IMR-90 (cell line): Measurements from ENCODE around the gene CREB5. TPM values are rescaled to one million over a fixed set of nuclear protein-coding genes. Genes with fewer than 3 reads are reported as not detected.

Experiments
- ATAC-seq: fragments of 200-7000 bp; cut with Tn5 transposase; 2 replicates; pipeline ENCODE4 v1.9.1; 2020; ENCODE audit warnings: low read depth, mild to moderate bottlenecking, moderate library complexity
- BruUV-seq: library from RNA; stranded (reverse); fragments of 400-500 nt; replicated peaks from 2 replicates; lab custom pipeline; 2021; lab: Mats Ljungman, UMichigan
- CTCF ChIA-PET: fragments of 300-600 bp; formaldehyde crosslinking; extraction: SDS; loops from one replicate; lab custom pipeline; 2021; ENCODE audit warnings: antibody characterized with exemption; lab: Yijun Ruan, JAX
- POLR2A ChIA-PET: fragments of 300-600 bp; sonication (Branson Sonifier 250); formaldehyde crosslinking; loops from one replicate; lab custom pipeline; 2022; ENCODE audit warnings: antibody characterized with exemption; ENCODE audit not compliant: unreplicated experiment; lab: Charles Lee
- DNase-seq: peaks from one replicate; pipeline ENCODE4 v3.0.0; 2013
- H2AFZ ChIP-seq: replicated peaks from 2 replicates; pipeline ENCODE3; 2013; ENCODE audit warnings: low read length, mild to moderate bottlenecking; ENCODE audit not compliant: poor library complexity
- H2AK5ac ChIP-seq: 2 replicates; pipeline ENCODE4 v1.6.1; 2013; ENCODE audit warnings: low read depth, low read length, inconsistent platforms
- H2AK9ac ChIP-seq: replicated peaks from 2 replicates; pipeline ENCODE3; 2013; ENCODE audit warnings: mild to moderate bottlenecking, low read depth, low read length, moderate library complexity; ENCODE audit not compliant: poor library complexity
- H2BK120ac ChIP-seq: 2 replicates; pipeline ENCODE4 v1.6.1; 2013; ENCODE audit warnings: low read depth, low read length, inconsistent platforms
- H2BK15ac ChIP-seq: 3 replicates; pipeline ENCODE4 v1.6.1; 2013; ENCODE audit warnings: low read depth, low read length, inconsistent platforms
- H2BK20ac ChIP-seq: 2 replicates; pipeline ENCODE4 v1.6.1; 2013; ENCODE audit warnings: low read depth, mild to moderate bottlenecking, inconsistent platforms, low read length, moderate library complexity
- H2BK5ac ChIP-seq: 2 replicates; pipeline ENCODE4 v1.6.1; 2013; ENCODE audit warnings: mild to moderate bottlenecking, low read depth, low read length, inconsistent platforms; ENCODE audit not compliant: poor library complexity, severe bottlenecking
- H3K14ac ChIP-seq: replicated peaks from 2 replicates; pipeline ENCODE4 v1.6.1; 2013; ENCODE audit warnings: low read depth, low read length, inconsistent platforms
- H3K18ac ChIP-seq: 2 replicates; pipeline ENCODE4 v1.6.1; 2013; ENCODE audit warnings: low read depth, low read length, control low read depth
- H3K23ac ChIP-seq: 2 replicates; pipeline ENCODE4 v1.6.1; 2013; ENCODE audit warnings: low read depth, low read length, inconsistent platforms
- H3K27ac ChIP-seq: 2 replicates; pipeline ENCODE4 v1.5.1; 2013; ENCODE audit warnings: mild to moderate bottlenecking, control low read depth, low read length; ENCODE audit not compliant: insufficient read depth
- H3K27me3 ChIP-seq: 2 replicates; pipeline ENCODE4 v1.6.1; 2013; ENCODE audit warnings: low read length; ENCODE audit not compliant: control insufficient read depth, insufficient read depth
- H3K36me3 ChIP-seq: 2 replicates; pipeline ENCODE4 v1.6.1; 2013; ENCODE audit warnings: low read length, mixed read lengths; ENCODE audit not compliant: control insufficient read depth, insufficient read depth
- H3K4ac ChIP-seq: 2 replicates; pipeline ENCODE4 v1.6.1; 2013; ENCODE audit warnings: low read depth, low read length, inconsistent platforms
- H3K4me1 ChIP-seq: 2 replicates; pipeline ENCODE4 v1.6.1; 2013; ENCODE audit warnings: low read length, mixed read lengths; ENCODE audit not compliant: control insufficient read depth, insufficient read depth
- H3K4me2 ChIP-seq: 2 replicates; pipeline ENCODE4 v1.6.1; 2013; ENCODE audit warnings: low read depth, mild to moderate bottlenecking, control low read depth, low read length, moderate library complexity
- H3K4me3 ChIP-seq: 2 replicates; pipeline ENCODE4 v1.5.1; 2013; ENCODE audit warnings: low read depth, mild to moderate bottlenecking, control low read depth, low read length, moderate library complexity; ENCODE audit not compliant: insufficient read depth
- H3K56ac ChIP-seq: 2 replicates; pipeline ENCODE4 v1.6.1; 2013; ENCODE audit warnings: low read length, inconsistent platforms; ENCODE audit not compliant: insufficient read depth; ENCODE audit errors: extremely low read depth
- H3K79me1 ChIP-seq, 2 experiments: 2 replicates each; pipeline ENCODE4 v1.6.1; 2013; ENCODE audit warnings: low read length in 2 of 2, inconsistent platforms in 1 of 2, low read depth in 1 of 2
- H3K9ac ChIP-seq: 2 replicates; pipeline ENCODE4 v1.6.1; 2013; ENCODE audit warnings: low read depth, low read length, control low read depth
- H3K9me1 ChIP-seq: 2 replicates; pipeline ENCODE4 v1.6.1; 2013; ENCODE audit warnings: low read length, inconsistent platforms; ENCODE audit not compliant: insufficient read depth
- H3K9me3 ChIP-seq: 2 replicates; pipeline ENCODE4 v1.6.1; 2013; ENCODE audit warnings: low read length; ENCODE audit not compliant: control insufficient read depth, insufficient read depth
- H4K20me1 ChIP-seq: 2 replicates; pipeline ENCODE4 v1.6.1; 2013; ENCODE audit warnings: low read length, inconsistent platforms; ENCODE audit not compliant: insufficient read depth
- H4K5ac ChIP-seq: 2 replicates; pipeline ENCODE4 v1.6.1; 2013; ENCODE audit warnings: mild to moderate bottlenecking, low read depth, low read length, control low read depth
- H4K8ac ChIP-seq, 2 experiments: 2 replicates each; pipeline ENCODE4 v1.6.1; 2013; ENCODE audit warnings: low read depth in 2 of 2, low read length in 2 of 2, control low read depth in 1 of 2, inconsistent platforms in 1 of 2
- H4K91ac ChIP-seq: 2 replicates; pipeline ENCODE4 v1.6.1; 2013; ENCODE audit warnings: low read depth, low read length, inconsistent platforms; ENCODE audit not compliant: insufficient read depth
- BHLHE40 ChIP-seq: fragments of 150-350 bp; IDR thresholded peaks from 2 replicates; pipeline ENCODE4 v1.6.1; 2016; ENCODE audit warnings: mild to moderate bottlenecking, low read depth, low read length
- CEBPB ChIP-seq: IDR thresholded peaks from 2 replicates; pipeline ENCODE4 v1.6.1; 2012; ENCODE audit warnings: low read depth, low read length, improper control_type of control experiment
- MAFK ChIP-seq: IDR thresholded peaks from 2 replicates; pipeline ENCODE4 v1.6.1; 2012; ENCODE audit warnings: low read depth, low read length, improper control_type of control experiment
- MXI1 ChIP-seq: IDR thresholded peaks from 2 replicates; pipeline ENCODE4 v1.6.1; 2012; ENCODE audit warnings: low read depth, mild to moderate bottlenecking, low read length, moderate library complexity, borderline replicate concordance
- RAD21 ChIP-seq: IDR thresholded peaks from 2 replicates; pipeline ENCODE4 v1.6.1; 2012; ENCODE audit warnings: low read length, improper control_type of control experiment
- WGBS, 2 experiments: methylation state at CpG; one replicate each; pipeline versions ENCODE4 v1.1.5 to v1.1.7; 2013; ENCODE audit warnings: missing lambda C conversion rate in 2 of 2; ENCODE audit not compliant: insufficient read length in 1 of 2; ENCODE audit errors: extremely low coverage in 2 of 2; 5-methylcytosine and 5-hydroxymethylcytosine counted together
- dilution Hi-C: fragments of 300-500 bp; cut with HindIII; formaldehyde crosslinking; loops from one replicate; pipeline ENCODE4 v1.14.3; 2018; ENCODE audit warnings: low sequenced_read_pairs; ENCODE audit not compliant: unreplicated experiment
- in situ Hi-C: fragments of 300-500 bp; cut with MboI; formaldehyde crosslinking; loops from 3 replicates; pipeline ENCODE4 v1.14.3; 2019; ENCODE audit warnings: low sequenced_read_pairs, inconsistent platforms, mixed read lengths
- intact Hi-C: fragments of 100-400 bp; cut with micrococcal nuclease; formaldehyde crosslinking; loops from 2 replicates; pipeline ENCODE4 v1.10.0; 2022
- polyA plus RNA-seq, 3 experiments: library from polyadenylated mRNA; depleted of rRNA; stranded (reverse); fragments of >200 nt; gene quantifications; 2 replicates each; pipeline ENCODE4 v1.2.3, GENCODE V29; 2012; ENCODE audit warnings: low replicate concordance in 1 of 3
- total RNA-seq: library from RNA; depleted of rRNA; stranded (reverse); fragments of >200 nt; gene quantifications from 2 replicates; pipeline ENCODE4 v1.2.3, GENCODE V29; 2012

The CREB5 gene
- total and polyA plus RNA-seq, 2 of the 4 experiments (the other 2 are of a cell fraction): 7.3 to 13.1 TPM

GRCh38 chr7:28661826-28662595 lies 249.7 kb downstream of the CREB5 start:
- H3K36me3 ChIP-seq: no peaks in the 10 kb centered on the region
- no peak overlapping the region for H3K23ac ChIP-seq
- peaks cover 5% of the 10 kb centered on the region for H3K9me3 ChIP-seq
- H4K91ac ChIP-seq: no peak overlapping the region
- no peak for DNase-seq
- H2AK5ac ChIP-seq: no peak overlapping the region
- no peaks in the 10 kb centered on the region for H4K20me1 ChIP-seq
- no peak overlapping the region for H3K4me2 ChIP-seq
- H3K27me3 ChIP-seq: no peaks in the 10 kb centered on the region
- H3K9ac ChIP-seq: no peak overlapping the region
- no peak overlapping the region for H3K27ac ChIP-seq
- ChIA-PET CTCF (no interaction called here), POLR2A (interaction anchor here (0.8 kb wide), 1 partner anchor 24 kb away, joined by 3 read pairs; no protein-coding TSS in a partner anchor)
- 87% methylated on average over 3 of the region's 12 CpGs; no CpG with 5 or more reads in 1 of the 2 experiments for WGBS, 2 experiments
- H2BK15ac ChIP-seq: no peak overlapping the region
- H4K5ac ChIP-seq: no peak overlapping the region
- dilution Hi-C loops: no loop called here
- no peak overlapping the region for H4K8ac ChIP-seq
- no peak overlapping the region for H2AK9ac ChIP-seq
- H3K56ac ChIP-seq: no peak overlapping the region
- no peaks in the 10 kb centered on the region for H3K9me1 ChIP-seq
- no peak for TF ChIP-seq CEBPB
- no peak for TF ChIP-seq MAFK
- TF ChIP-seq RAD21: no peak
- no peak for TF ChIP-seq MXI1
- TF ChIP-seq BHLHE40: no peak
- no peak for ATAC-seq
- H3K4ac ChIP-seq: no peak overlapping the region
- BruUV-seq: no TSS peak
- intact Hi-C loops: no loop called here
- H2BK120ac ChIP-seq: no peak overlapping the region
- no peak overlapping the region for H3K4me3 ChIP-seq
- H2BK20ac ChIP-seq: no peak overlapping the region
- no peak overlapping the region for H3K18ac ChIP-seq
- H3K79me1 ChIP-seq: no peaks in the 10 kb centered on the region
- H2AFZ ChIP-seq: no peak overlapping the region
- in situ Hi-C loops: no loop called here
- H2BK5ac ChIP-seq: no peak overlapping the region
- H3K14ac ChIP-seq: no peak overlapping the region
- no peaks in the 10 kb centered on the region for H3K4me1 ChIP-seq
